GM12872 (cell line): ENCODE results near the gene PSMD14.

Source experiments
- TF ChIP-seq, protein P1 (sequence below): IDR thresholded peaks from 3 replicates; pipeline ENCODE4 v1.5.1; 2011; ENCODE audit warnings: low read depth, mild to moderate bottlenecking, low read length, moderate library complexity; ENCODE audit not compliant: insufficient read depth

The PSMD14 gene

DNA sequence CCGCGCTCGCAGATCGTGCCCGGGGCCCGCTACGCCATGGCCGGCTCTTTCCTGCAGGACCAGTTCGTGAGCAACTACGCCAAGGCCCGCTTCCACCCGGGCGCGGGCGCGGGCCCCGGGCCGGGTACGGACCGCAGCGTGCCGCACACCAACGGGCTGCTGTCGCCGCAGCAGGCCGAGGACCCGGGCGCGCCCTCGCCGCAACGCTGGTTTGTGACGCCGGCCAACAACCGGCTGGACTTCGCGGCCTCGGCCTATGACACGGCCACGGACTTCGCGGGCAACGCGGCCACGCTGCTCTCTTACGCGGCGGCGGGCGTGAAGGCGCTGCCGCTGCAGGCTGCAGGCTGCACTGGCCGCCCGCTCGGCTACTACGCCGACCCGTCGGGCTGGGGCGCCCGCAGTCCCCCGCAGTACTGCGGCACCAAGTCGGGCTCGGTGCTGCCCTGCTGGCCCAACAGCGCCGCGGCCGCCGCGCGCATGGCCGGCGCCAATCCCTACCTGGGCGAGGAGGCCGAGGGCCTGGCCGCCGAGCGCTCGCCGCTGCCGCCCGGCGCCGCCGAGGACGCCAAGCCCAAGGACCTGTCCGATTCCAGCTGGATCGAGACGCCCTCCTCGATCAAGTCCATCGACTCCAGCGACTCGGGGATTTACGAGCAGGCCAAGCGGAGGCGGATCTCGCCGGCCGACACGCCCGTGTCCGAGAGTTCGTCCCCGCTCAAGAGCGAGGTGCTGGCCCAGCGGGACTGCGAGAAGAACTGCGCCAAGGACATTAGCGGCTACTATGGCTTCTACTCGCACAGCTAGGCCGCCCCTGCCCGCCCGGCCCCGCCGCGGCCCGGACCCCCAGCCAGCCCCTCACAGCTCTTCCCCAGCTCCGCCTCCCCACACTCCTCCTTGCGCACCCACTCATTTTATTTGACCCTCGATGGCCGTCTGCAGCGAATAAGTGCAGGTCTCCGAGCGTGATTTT is 115.5 kb downstream of the PSMD14 start:
- TF ChIP-seq, protein P1, sequence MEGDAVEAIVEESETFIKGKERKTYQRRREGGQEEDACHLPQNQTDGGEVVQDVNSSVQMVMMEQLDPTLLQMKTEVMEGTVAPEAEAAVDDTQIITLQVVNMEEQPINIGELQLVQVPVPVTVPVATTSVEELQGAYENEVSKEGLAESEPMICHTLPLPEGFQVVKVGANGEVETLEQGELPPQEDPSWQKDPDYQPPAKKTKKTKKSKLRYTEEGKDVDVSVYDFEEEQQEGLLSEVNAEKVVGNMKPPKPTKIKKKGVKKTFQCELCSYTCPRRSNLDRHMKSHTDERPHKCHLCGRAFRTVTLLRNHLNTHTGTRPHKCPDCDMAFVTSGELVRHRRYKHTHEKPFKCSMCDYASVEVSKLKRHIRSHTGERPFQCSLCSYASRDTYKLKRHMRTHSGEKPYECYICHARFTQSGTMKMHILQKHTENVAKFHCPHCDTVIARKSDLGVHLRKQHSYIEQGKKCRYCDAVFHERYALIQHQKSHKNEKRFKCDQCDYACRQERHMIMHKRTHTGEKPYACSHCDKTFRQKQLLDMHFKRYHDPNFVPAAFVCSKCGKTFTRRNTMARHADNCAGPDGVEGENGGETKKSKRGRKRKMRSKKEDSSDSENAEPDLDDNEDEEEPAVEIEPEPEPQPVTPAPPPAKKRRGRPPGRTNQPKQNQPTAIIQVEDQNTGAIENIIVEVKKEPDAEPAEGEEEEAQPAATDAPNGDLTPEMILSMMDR, result no peak

DNA sequence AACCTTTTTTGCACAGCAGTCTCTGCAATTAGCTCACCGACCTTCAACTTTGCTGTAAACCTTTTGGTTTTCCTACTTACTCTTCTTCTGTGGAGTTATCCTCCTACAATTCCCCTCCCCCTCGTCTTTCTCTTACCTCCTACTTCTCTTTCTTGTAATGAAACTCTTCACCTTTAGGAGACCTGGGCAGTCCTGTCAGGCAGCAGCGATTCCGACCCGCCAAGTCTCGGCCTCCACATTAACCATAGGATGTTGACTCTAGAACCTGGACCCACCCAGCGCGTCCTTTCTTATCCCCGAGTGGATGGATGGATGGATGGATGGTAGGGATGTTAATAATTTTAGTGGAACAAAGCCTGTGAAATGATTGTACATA is 116.2 kb downstream of the PSMD14 start:
- TF ChIP-seq, protein P1, result no peak

DNA sequence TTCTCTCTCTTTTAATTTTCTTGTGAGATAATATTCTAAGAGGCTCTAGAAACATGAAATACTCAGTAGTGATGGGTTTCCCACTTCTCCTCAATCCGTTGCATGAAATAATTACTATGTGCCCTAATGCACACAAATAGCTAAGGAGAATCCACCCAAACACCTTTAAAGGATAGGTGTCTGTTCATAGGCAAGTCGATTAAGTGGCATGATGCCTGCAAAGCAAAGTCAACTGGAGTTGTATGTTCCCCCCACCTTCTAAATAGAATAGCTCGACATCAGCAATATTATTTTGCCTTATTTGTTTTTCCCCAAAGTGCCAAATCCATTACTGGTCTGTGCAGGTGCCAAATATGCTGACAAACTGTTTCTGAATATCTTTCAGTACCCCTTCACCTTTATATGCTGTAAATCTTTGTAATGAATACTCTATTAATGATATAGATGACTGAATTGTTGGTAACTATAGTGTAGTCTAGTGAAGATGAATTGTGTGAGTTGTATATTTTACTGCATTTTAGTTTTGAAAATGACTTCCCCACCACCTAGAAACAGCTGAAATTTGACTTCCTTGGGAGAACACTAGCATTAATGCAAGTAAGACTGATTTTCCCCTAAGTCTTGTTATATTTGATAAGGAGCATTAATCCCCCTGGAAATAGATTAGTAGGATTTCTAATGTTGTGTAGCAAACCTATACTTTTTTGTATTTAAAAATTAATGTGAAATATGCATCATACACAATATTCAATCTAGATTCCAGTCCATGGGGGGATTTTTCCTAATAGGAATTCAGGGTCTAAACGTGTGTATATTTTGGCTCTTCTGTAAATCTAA is 116.9 kb downstream of the PSMD14 start:
- TF ChIP-seq, protein P1, result no peak

DNA sequence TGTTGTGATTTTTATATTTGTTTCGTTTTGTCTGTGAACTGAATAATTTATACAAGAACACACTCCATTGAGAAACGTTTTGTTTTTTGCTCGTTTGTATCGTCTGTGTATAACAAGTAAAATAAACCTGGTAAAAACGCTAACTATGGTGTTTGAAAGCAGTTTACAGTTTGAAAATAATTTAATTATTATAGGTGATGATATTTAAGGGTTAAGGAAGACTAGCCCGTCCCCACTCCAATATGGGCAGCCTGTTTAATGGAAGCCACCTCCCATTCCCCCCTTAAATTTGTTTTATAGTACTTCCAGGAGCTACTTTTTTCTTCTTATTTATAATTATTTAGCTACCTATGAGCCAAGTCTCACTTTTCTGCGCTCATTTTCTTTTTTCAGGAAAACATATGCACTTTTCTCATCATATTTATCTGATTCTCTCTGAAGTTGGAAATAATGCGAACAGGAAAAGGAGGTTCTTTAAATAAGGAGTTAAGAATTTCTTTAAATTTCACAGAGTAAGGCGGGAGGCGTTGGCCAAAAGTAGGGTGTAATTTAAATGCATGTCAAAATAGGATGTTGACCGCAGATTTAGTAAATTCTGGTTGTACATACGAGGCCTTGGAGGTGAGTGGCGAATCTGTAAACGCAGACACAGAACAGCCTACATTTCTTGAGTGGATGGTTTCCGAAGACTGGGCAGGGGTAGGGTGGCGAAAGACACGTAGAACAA is 117.7 kb downstream of the PSMD14 start:
- TF ChIP-seq, protein P1, result no peak

DNA sequence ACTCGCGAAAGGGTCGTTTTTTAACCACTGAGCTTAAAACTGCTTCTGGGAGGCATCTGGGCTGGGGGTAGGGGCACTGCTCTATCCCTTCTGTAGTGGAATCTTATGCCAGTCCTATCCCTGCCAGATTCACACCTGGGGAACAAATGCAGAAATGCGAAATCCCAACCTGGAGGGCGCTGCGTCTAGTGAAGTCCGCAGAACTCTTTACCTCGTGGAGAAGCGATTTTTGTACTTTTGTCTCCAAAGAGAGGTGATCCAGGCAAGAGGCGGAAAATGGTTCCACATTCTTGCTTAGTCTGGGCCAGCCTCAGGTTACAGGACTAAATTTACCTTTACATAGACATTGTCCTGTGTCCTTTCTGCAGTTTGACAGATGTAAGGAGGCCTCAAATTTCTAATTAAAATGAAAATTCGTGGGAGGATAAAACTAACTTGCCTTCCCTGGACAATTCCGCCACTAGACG is 118.3 kb downstream of the PSMD14 start:
- TF ChIP-seq, protein P1, result no peak

DNA sequence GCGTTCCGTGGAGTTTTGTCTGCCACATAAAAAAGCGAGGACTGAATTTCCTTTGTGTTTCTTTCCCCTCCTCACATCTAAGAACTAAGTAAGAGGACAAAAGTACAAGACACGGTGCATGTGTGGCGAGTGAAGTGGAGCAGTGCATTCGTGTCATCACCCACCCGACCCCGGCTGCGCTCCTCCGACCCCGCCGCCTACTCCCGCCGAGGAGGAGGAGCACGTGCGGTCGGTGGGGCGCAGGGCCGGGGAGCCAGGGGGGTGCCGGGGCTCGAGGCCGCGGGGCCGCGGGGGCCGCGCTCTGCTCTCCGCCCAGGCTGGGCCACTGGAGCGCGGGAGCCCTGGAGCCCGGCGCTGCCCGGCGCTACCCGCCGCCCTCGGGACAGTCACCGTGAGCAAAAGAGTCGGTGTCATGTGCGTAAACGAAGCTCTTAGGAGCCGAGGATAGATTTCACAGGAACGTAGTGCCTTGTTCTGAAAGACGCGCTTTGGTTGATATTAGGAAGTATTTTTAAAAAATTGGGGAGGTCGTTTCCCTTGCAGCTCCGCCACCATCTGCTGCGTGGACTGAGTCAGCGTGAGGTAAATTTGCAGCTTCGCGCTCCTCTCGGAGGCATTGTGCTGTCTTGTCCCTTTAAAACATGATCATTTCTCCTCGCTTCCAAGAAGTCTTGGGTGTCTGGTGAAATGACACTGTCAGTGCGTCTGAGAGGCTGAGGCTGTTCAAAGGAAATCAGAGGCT is 118.9 kb downstream of the PSMD14 start:
- TF ChIP-seq, protein P1, result peak; percentile 30; the same call in 1 of the 3 replicates
